T-helper 22 cell (primary cell): ENCODE data around the gene TIAM2.

Source experiments
- DNase-seq: peaks from one replicate; pipeline ENCODE4 v3.0.0-alpha.2; 2020; ENCODE audit warnings: low read depth

The TIAM2 gene

GRCh38 chr6:155130161-155130853 is 135.2 kb downstream of the TIAM2 start:
- no peak for DNase-seq

DNA sequence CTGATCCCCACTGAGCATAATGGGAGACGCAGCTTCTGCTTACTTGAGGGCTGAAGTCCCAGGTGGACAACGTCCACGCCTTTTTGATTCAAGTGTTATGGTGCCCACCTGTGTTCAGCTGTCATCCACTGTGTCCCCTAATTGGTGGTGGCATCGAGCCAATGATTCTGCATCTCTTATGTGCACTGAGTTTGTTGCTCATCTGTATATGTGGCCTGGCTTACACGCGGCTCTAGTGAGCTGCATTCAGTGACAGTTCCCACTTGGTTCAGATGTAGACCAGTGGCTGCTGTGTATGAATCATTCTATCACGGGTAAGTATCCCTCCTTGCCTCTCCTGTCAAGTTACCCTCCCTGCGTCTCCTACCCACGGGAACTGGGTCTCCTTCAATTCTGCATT is 137.5 kb downstream of the TIAM2 start:
- DNase-seq: no peak

- no peak for DNase-seq
Measured at GRCh38 chr6:155141002-155141401, 145.9 kb downstream of the TIAM2 start.

GRCh38 chr6:155141512-155141911 is 146.4 kb downstream of the TIAM2 start:
- no peak for DNase-seq

GRCh38 chr6:155142168-155143028 is 147.3 kb downstream of the TIAM2 start:
- DNase-seq: no peak

GRCh38 chr6:155143029-155143577 is 148.0 kb downstream of the TIAM2 start:
- DNase-seq: no peak

GRCh38 chr6:155143578-155144106 is 148.5 kb downstream of the TIAM2 start:
- DNase-seq: no peak

- no peak for DNase-seq
Measured at GRCh38 chr6:155146205-155146604, 151.1 kb downstream of the TIAM2 start.

- DNase-seq: no peak
Measured at GRCh38 chr6:155147958-155148663, 153.0 kb downstream of the TIAM2 start.

DNA sequence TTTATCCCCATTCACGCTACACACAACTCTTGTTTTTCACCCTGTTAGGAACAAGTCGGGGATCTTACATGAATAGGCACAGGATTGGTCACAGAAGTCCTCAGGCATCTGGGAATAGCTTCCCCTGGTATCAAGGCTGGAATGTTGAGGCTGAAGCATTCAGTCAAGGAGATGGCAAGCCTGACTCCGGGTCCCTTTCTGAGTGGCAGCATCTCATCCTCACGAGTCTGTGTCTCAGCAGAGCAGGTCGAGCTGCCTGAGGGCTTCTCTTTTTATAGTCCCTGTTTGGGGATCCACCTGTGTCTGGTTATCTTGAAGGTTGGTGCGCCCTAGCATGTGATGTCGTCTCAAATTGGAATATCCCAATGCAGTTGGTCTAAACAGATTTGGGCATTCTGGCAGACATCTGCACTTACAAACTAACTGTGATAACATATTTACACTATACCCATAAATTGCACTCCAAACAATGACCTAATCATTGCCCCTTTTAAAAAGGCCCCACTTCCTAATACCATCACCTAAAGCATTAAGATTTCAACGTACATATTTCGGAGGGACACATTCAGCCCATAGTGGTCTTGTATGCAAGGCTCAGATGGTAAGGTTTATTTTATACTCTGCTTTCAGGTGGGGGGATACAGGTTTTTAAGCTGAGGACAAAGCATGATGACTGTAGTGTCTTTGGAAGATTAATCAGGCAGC is 156.0 kb downstream of the TIAM2 start:
- no peak for DNase-seq

DNA sequence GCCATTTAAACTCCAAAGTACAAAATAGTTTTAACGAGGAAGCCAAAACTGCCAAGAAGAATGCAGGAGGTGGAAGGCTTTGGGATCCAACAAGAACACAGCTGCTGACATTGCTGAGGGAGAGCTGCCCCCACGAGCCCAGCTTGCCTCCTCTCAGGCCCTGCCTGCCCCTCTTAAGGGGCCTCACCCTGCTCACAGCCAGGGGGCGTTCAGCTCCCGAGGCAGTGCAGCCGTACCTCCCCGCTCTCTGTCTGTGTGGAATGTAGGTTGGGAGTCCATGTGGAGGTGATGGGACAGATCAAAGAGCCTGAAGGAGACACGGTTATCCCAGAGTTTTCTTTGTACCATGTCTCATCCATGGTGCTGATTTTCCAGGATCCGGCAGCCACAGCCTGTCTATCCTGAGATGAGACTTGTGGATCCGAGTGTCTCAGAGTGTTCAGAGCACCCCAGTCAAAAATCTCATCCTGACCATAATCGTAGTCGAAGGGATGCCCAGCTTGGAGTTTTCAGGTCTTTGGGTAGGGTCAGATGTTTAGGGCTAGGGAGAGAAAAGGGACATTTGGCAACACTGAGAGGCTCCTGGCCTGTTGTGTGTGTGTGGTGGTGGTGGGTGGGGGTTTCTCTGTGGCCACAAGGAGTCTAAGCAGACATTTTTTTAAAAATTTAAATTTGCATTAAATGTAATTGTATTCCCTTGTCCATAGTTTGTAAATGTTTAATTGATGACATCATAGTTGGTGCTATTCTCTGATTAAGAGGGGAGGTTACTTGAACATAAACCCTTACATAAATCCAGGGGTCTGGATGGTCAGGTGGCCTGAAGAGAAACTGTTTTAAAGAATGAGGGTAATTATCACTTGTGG is 157.3 kb downstream of the TIAM2 start:
- no peak for DNase-seq

DNA sequence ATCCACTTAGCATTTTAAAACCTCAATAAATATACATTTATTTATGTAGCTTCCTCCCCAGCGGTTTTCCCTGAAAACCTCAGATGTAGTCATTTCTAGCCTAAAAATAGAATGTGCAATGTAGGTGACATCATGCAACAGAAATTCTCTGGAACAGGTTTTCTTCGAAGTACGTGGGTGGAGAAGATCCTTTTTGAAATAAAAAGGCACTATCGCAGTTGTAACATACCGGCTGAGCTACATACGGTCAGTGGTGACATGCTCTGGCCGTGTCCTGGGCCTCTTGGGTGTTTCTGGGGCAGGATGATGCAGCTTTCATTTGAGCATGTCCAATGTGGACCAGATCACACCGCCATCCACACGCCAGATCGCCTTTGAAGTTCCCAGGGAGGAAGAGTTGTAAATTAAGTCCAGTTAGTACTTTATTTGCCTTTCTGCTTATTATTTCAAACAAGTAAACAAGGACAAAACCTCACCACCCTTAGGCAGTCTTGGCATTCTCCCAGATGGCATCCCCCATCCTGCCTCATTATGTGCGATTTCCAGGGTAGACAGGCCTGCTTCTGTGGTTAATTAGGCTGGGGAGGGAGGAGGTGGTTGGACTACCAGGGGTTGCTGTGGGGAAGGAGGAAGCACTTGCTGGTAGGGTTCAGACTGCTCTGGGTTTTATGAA is 159.2 kb downstream of the TIAM2 start:
- no peak for DNase-seq

GRCh38 chr6:155155787-155156447 is 160.8 kb downstream of the TIAM2 start:
- no peak for DNase-seq

- no peak for DNase-seq
Measured at GRCh38 chr6:155157101-155157500, 162.0 kb downstream of the TIAM2 start.

GRCh38 chr6:155158030-155158843 is 163.1 kb downstream of the TIAM2 start:
- no peak for DNase-seq

DNA sequence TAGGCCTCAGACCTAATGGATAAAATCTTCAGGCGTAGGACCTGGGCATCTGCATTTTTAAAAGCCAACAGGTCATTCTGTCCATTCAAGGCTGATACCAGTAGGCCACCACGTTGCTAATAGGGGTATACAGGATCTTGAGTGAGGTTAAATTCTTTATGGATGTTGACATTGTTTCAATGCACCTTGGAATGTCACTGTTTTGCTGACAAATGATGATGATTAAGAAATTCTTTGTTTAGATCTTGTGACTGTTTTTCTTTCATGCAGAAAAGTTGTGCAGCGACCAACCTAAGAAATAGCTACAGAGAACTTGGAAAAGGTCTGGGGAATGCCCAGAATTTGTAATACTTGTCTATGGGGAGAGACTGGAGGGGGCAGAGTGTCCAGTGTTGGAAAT is 167.6 kb downstream of the TIAM2 start:
- no peak for DNase-seq

GRCh38 chr6:155163601-155164000 is 168.5 kb downstream of the TIAM2 start:
- no peak for DNase-seq

- no peak for DNase-seq
Measured at GRCh38 chr6:155165029-155165710, 170.1 kb downstream of the TIAM2 start.
